Skeletal muscle tissue (tissue), 4 donors: ENCODE results near the gene JMJD8. TPM values are rescaled to one million over a fixed set of nuclear protein-coding genes. Genes with fewer than 3 reads are reported as not detected.

Experiments used
- H3K27ac ChIP-seq: one replicate; pipeline ENCODE4 v1.7.0; 2013; ENCODE audit warnings: mild to moderate bottlenecking, low read depth, low read length, inconsistent platforms
- H3K27me3 ChIP-seq, 3 donors: one replicate each; pipeline ENCODE4 v1.7.0; 2013; ENCODE audit warnings: low read length in 3 of 3; ENCODE audit not compliant: control insufficient read depth in 3 of 3, insufficient read depth in 3 of 3
- H3K36me3 ChIP-seq, 3 donors: one replicate each; pipeline ENCODE4 v1.7.0; 2013; ENCODE audit warnings: low read length in 3 of 3; ENCODE audit not compliant: control insufficient read depth in 3 of 3, insufficient read depth in 3 of 3
- H3K4me1 ChIP-seq, 3 donors: one replicate each; pipeline ENCODE4 v1.7.0; 2013; ENCODE audit warnings: low read length in 3 of 3, mild to moderate bottlenecking in 3 of 3; ENCODE audit not compliant: control insufficient read depth in 3 of 3, insufficient read depth in 3 of 3
- H3K4me3 ChIP-seq, 3 donors: one replicate each; pipeline ENCODE4 v1.7.0; 2013; ENCODE audit warnings: low read length in 3 of 3
- H3K9ac ChIP-seq, 3 donors: one replicate each; pipeline ENCODE4 v1.7.0; 2013; ENCODE audit warnings: low read length in 3 of 3, mild to moderate bottlenecking in 3 of 3, moderate library complexity in 2 of 3, low read depth in 1 of 3
- H3K9me3 ChIP-seq, 3 donors: one replicate each; pipeline ENCODE4 v1.7.0; 2013; ENCODE audit warnings: low read length in 3 of 3; ENCODE audit not compliant: control insufficient read depth in 3 of 3
- total RNA-seq: library from RNA; depleted of rRNA; stranded (reverse); fragments of >200 nt; gene quantifications from one replicate; pipeline ENCODE4 v1.2.3, GENCODE V29; 2014
- donor health status: Osteomylitis.

The JMJD8 gene
- total RNA-seq, 1 donor from 2014 or later, result 13.0 TPM

GRCh38 chr16:637081-638018 is 46.8 kb downstream of the JMJD8 start:
- H3K27ac ChIP-seq, result peak overlapping the region; percentile 95
- H3K9me3 ChIP-seq, result no peaks in the 10 kb centered on the region
- no peaks in the 10 kb centered on the region for H3K27me3 ChIP-seq
- peaks cover 23 to 31% (median 31%) of the 10 kb centered on the region in 3 donors for H3K4me1 ChIP-seq
- peak overlapping the region; percentile 74 to 97 (median 81) for H3K9ac ChIP-seq
- H3K4me3 ChIP-seq, result peak overlapping the region; percentile 93 to 96 (median 95)
- peaks cover 6 to 8% (median 7%) of the 10 kb centered on the region in 3 donors for H3K36me3 ChIP-seq

DNA sequence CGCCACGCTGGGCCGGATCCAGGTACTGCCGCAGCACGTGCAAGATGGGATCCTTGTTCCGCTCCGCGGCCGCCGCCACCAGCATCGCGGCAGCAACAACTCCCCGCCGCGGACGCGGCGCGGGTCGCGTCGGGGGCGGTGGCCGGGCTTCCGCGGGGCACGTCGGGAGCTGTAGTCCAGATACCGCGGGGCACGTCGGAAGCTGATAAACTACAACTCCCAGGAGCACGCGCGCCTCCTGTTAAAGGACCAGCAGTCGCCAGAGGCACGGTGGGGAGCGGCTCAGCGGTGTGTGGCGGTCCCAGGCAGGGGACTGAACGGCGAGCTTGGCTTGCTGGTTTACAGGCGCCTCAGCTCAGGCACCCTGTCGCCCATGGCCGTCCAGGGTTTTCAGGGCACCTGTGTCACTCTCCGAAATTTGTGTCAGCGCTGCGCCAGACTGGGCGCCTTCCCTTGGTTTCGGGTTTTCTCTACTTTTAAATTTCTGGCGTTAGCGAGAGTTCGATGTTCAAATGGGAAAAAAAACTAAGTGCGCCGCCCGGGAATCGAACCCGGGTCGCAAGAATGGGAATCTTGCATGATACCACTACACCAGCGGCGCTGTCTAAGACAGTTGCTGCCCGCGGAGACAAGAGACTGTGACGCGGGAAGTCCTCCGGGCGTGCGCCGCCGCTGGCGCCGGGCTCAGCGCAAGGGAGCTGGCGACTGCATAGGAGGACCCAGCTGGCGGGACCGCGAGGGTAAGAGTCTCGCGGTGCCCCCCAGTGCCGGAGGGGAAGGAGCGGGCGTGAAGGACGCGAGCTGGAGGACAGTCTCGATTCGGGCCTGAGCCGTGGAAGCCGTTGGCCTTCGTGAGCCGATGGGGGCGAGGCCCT is 47.7 kb downstream of the JMJD8 start, which contains the start of gene METTL26:
Gene METTL26, minus strand, starts transcription at position 100 of the 875 bp plus-strand sequence. Its CDS starts 15 bp downstream, at position 85.
- Histone ChIP-seq H3K36me3 (peaks cover 6 to 8% (median 7%) of the 10 kb centered on the region in 3 donors), H3K9me3 (no peaks in the 10 kb centered on the region), H3K9ac (peak within 1 kb of the TSS; percentile 81 to 98 (median 97)), H3K27me3 (no peaks in the 10 kb centered on the region), H3K27ac (peak within 1 kb of the TSS; percentile 95), H3K4me3 (peak within 1 kb of the TSS; percentile 93 to 96 (median 95)), H3K4me1 (peaks cover 22 to 32% (median 29%) of the 10 kb centered on the region in 3 donors)

DNA sequence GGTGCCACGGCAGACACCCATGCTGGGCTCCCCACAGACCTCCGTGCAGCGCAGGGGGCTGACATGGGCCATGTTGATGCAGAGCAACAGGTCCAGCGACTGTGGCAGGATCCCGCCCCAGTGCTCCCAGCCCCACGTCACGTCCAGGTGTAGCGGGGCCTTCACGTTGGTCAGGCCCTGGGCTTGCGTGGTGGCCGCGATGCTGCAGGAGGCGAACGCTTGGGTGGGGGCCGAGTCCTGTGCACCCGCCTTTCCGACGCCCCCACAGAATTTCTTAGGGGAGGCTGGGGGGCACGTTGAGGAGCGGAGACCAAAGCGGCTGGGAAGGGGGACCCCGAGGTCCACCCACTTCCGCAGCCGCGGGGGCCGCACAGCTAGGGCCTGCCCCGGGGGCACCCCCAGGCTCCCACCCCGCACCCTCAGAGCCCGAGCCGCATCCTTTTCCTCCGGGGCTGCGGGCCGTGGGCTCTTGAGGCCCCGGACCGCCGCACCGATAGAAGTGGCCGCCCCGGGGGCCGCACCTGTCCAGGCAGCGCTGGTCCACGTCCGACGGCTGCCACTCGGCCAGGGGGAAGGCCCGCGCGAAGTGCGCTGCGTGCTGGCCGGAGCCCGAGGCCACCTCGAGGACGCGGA is 48.4 kb downstream of the JMJD8 start:
- H3K4me1 ChIP-seq, result peaks cover 20 to 34% (median 32%) of the 10 kb centered on the region in 3 donors
- H3K27ac ChIP-seq, result no peak overlapping the region
- no peaks in the 10 kb centered on the region for H3K27me3 ChIP-seq
- H3K36me3 ChIP-seq, result peaks cover 6 to 8% (median 7%) of the 10 kb centered on the region in 3 donors
- peak overlapping the region; percentile 61 to 97 (median 81) for H3K9ac ChIP-seq
- no peaks in the 10 kb centered on the region for H3K9me3 ChIP-seq
- peak overlapping the region; percentile 93 to 96 (median 95) for H3K4me3 ChIP-seq

DNA sequence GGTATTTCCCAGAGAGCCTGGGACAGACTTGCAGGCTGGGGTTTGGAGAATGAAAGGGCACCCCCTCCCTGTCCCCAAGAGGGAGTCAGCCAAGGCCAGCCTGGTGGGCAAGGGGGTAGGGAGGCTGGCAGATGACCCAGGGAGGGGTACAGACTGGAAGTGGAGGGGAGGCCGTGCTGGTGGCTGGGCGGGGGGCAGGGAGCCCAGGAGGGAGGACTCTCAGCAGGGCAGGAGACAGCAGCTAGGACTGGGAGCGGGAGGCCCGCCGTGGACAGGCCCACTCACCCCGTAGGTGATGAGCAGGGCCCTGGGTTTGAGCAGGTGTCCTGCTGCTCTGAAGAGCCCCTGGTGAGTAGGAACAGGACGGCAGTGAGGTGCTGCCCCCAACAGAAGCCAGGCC is 49.1 kb downstream of the JMJD8 start:
- Histone ChIP-seq H3K36me3 (peaks cover 6 to 8% (median 7%) of the 10 kb centered on the region in 3 donors), H3K4me3 (peak overlapping the region in 1 of 3 donors; percentile 96), H3K9ac (peak overlapping the region in 1 of 3 donors; percentile 97), H3K27me3 (no peaks in the 10 kb centered on the region), H3K27ac (no peak overlapping the region), H3K4me1 (peaks cover 24 to 37% (median 36%) of the 10 kb centered on the region in 3 donors), H3K9me3 (no peaks in the 10 kb centered on the region)

GRCh38 chr16:634051-634670 is 50.0 kb downstream of the JMJD8 start:
- Histone ChIP-seq H3K27ac (no peak overlapping the region), H3K4me3 (no peak overlapping the region), H3K27me3 (no peaks in the 10 kb centered on the region), H3K9me3 (no peaks in the 10 kb centered on the region), H3K36me3 (peaks cover 6 to 8% (median 7%) of the 10 kb centered on the region in 3 donors), H3K9ac (no peak overlapping the region), H3K4me1 (peaks cover 28 to 43% (median 41%) of the 10 kb centered on the region in 3 donors)

DNA sequence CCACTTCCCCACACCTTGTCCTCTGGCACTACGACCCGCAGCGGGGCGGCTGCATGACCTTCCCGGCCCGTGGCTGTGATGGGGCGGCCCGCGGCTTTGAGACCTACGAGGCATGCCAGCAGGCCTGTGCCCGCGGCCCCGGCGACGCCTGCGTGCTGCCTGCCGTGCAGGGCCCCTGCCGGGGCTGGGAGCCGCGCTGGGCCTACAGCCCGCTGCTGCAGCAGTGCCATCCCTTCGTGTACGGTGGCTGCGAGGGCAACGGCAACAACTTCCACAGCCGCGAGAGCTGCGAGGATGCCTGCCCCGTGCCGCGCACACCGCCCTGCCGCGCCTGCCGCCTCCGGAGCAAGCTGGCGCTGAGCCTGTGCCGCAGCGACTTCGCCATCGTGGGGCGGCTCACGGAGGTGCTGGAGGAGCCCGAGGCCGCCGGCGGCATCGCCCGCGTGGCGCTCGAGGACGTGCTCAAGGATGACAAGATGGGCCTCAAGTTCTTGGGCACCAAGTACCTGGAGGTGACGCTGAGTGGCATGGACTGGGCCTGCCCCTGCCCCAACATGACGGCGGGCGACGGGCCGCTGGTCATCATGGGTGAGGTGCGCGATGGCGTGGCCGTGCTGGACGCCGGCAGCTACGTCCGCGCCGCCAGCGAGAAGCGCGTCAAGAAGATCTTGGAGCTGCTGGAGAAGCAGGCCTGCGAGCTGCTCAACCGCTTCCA is 50.6 kb downstream of the JMJD8 start:
- H3K4me1 ChIP-seq, result peaks cover 30 to 43% (median 41%) of the 10 kb centered on the region in 3 donors
- H3K9me3 ChIP-seq, result no peaks in the 10 kb centered on the region
- no peak overlapping the region for H3K9ac ChIP-seq

GRCh38 chr16:632486-633335 is 51.4 kb downstream of the JMJD8 start:
- Histone ChIP-seq H3K9ac (no peak overlapping the region), H3K4me1 (peaks cover 25 to 36% (median 35%) of the 10 kb centered on the region in 3 donors), H3K27me3 (no peaks in the 10 kb centered on the region), H3K9me3 (no peaks in the 10 kb centered on the region), H3K36me3 (peaks cover 10 to 17% (median 11%) of the 10 kb centered on the region in 3 donors), H3K27ac (no peak overlapping the region), H3K4me3 (no peak overlapping the region)

More for the DNA sequence above, 50.6 kb downstream of the JMJD8 start:
- Histone ChIP-seq H3K36me3 (peaks cover 10 to 13% (median 11%) of the 10 kb centered on the region in 3 donors), H3K27me3 (no peaks in the 10 kb centered on the region), H3K27ac (no peak overlapping the region), H3K4me3 (no peak overlapping the region)

DNA sequence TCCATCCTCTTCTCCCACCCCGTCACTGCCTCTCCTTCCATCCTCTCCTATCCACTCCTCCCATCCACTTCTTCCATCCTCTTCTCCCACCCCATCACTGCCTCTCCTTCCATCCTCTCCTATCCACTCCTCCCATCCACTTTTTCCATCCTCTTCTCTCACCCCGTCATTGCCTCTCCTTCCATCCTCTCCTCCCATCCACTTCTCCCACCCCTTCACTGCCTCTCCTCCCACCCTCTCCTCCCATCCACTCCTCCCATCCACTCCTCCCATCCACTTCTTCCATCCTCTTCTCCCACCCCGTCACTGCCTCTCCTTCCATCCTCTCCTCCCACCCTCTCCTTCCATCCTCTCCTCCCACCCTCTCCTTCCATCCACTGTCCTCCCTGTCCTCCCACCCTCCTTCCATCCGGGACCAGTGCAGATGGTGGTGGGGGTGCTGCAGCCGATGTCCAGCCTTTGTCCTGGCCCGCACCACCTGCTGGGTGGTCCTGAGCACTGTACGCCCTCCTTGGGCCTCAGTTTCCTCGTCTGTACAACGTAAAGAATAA is 52.3 kb downstream of the JMJD8 start:
- H3K9me3 ChIP-seq, result no peaks in the 10 kb centered on the region
- no peak overlapping the region for H3K9ac ChIP-seq
- no peak overlapping the region for H3K27ac ChIP-seq
- no peaks in the 10 kb centered on the region for H3K27me3 ChIP-seq
- peaks cover 10 to 17% (median 11%) of the 10 kb centered on the region in 3 donors for H3K36me3 ChIP-seq
- peaks cover 21 to 38% (median 36%) of the 10 kb centered on the region in 3 donors for H3K4me1 ChIP-seq
- H3K4me3 ChIP-seq, result no peak overlapping the region
